SU-DHL-6 (cell line): ENCODE data around the gene MNX1.

ENCODE experiments used
- CTCF ChIP-seq: fragments of 200-600 bp; sonication (generic); IDR thresholded peaks from one replicate; pipeline ENCODE4 v1.5.1; 2017; ENCODE audit warnings: antibody characterized with exemption, mild to moderate bottlenecking, low read length, moderate library complexity; ENCODE audit not compliant: insufficient read depth, poor library complexity, severe bottlenecking
- EZH2phosphoT487 ChIP-seq: fragments of 200-600 bp; sonication (generic), shearing (Covaris generic); conservative IDR thresholded peaks from 2 replicates; pipeline ENCODE4 v1.6.1; 2018; ENCODE audit warnings: mild to moderate bottlenecking, antibody characterized with exemption, low read length, moderate library complexity, mixed read lengths

GRCh38 chr7:157032128-157032527, 21.7 kb upstream of the MNX1 start:
- TF ChIP-seq CTCF (no peak), EZH2phosphoT487 (no peak)
